ENCODE results near the gene TSEN54.

DNA sequence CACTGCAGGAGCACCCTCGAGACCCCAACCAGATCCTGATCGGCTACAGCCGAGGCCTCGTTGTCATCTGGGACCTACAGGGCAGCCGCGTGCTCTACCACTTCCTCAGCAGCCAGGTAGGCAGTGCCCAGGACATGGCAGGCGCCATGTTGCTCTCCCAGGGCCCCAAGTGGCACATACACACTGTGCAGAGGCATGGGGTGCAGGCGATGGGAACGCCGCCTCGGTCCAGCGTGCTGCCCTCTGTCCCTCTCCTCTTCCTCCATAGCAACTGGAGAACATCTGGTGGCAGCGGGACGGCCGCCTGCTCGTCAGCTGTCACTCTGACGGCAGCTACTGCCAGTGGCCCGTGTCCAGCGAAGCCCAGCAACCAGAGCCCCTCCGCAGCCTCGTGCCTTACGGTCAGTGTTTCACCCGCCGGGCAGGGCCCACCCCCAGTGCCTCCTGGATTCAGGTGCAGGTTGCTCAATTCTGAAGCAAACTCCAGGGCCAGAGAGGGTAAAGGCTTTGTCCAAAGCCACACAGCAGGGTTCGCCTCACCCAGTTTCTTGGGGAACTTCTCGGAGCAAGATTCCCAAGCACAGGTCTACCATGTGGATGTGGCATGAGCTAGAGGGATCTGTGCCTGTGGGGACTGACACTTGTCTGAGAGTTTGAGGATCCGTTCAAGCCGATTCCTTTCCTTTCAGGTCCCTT, 46.9 kb downstream of the TSEN54 start:
- TF ChIP-seq, protein P1, sequence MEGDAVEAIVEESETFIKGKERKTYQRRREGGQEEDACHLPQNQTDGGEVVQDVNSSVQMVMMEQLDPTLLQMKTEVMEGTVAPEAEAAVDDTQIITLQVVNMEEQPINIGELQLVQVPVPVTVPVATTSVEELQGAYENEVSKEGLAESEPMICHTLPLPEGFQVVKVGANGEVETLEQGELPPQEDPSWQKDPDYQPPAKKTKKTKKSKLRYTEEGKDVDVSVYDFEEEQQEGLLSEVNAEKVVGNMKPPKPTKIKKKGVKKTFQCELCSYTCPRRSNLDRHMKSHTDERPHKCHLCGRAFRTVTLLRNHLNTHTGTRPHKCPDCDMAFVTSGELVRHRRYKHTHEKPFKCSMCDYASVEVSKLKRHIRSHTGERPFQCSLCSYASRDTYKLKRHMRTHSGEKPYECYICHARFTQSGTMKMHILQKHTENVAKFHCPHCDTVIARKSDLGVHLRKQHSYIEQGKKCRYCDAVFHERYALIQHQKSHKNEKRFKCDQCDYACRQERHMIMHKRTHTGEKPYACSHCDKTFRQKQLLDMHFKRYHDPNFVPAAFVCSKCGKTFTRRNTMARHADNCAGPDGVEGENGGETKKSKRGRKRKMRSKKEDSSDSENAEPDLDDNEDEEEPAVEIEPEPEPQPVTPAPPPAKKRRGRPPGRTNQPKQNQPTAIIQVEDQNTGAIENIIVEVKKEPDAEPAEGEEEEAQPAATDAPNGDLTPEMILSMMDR (conservative IDR thresholded peaks at IDR 0.05) = no peak
- no peak for TF ChIP-seq EZH2 (IDR thresholded peaks at IDR 0.05; ENCODE audit: low read depth)

Measured in PC-9 (cell line).